HepG2 (cell line): Measurements from ENCODE around the gene TUBB. TPM values are rescaled to one million over a fixed set of nuclear protein-coding genes. Genes with fewer than 3 reads are reported as not detected.

Experiments
- ATF7-NPFF ChIP-seq: sonication (generic); formaldehyde crosslinking; IDR thresholded peaks from 2 replicates; pipeline ENCODE4 v1.8.1; 2023; ENCODE audit warnings: mild to moderate bottlenecking, low read depth, missing genetic modification reagents, moderate library complexity
- CBX5 ChIP-seq: sonication (generic); formaldehyde crosslinking; IDR thresholded peaks from 2 replicates; pipeline ENCODE4 v1.4.0; 2020; ENCODE audit warnings: missing genetic modification reagents, borderline replicate concordance
- FOXO1 ChIP-seq: sonication (generic); formaldehyde crosslinking; IDR thresholded peaks from 2 replicates; pipeline ENCODE4 v1.4.0; 2020; ENCODE audit warnings: missing genetic modification reagents
- JUNB ChIP-seq: sonication (generic); formaldehyde crosslinking; IDR thresholded peaks from 2 replicates; pipeline ENCODE4 v1.8.0; 2022; ENCODE audit warnings: missing genetic modification reagents, mild to moderate bottlenecking, borderline replicate concordance
- KDM6A ChIP-seq: IDR thresholded peaks from 2 replicates; pipeline ENCODE4 v1.6.1; 2016; ENCODE audit warnings: low read depth
- KMT2A ChIP-seq: sonication (generic); formaldehyde crosslinking; IDR thresholded peaks from 2 replicates; pipeline ENCODE4 v1.4.0; 2020; ENCODE audit warnings: missing genetic modification reagents
- POLR2A ChIP-seq, 2 experiments: IDR thresholded peaks; 2 replicates each; pipeline ENCODE4 v1.6.1; 2011; ENCODE audit warnings: low read depth in 2 of 2, low read length in 2 of 2, mild to moderate bottlenecking in 1 of 2, moderate library complexity in 1 of 2; ENCODE audit not compliant: insufficient read depth in 1 of 2
- ZNF136 ChIP-seq: sonication (generic); formaldehyde crosslinking; IDR thresholded peaks from 2 replicates; pipeline ENCODE4 v1.8.1; 2022; ENCODE audit warnings: low read depth, mild to moderate bottlenecking, moderate library complexity, missing genetic modification reagents
- ZNF549 ChIP-seq: sonication (generic); formaldehyde crosslinking; IDR thresholded peaks from 2 replicates; pipeline ENCODE4 v1.5.0; 2020; ENCODE audit warnings: missing genetic modification reagents
- polyA plus RNA-seq, 8 experiments: library from polyadenylated mRNA; depleted of rRNA in 3 of 8; stranded (reverse) in 7 of 8; unstranded in 1 of 8; fragments of >200 nt; fragmentation: Illumina TruSeq in 4 of 8; extraction: Trizol in 4 of 8; gene quantifications; 2 replicates each; pipeline versions ENCODE4 v1.2.1 to v1.2.3, GENCODE V29; 2011 to 2016; ENCODE audit warnings: low read depth in 4 of 8, missing spikeins in 1 of 8, mixed read lengths in 1 of 8; ENCODE audit not compliant: insufficient read depth in 1 of 8
- total RNA-seq, 5 experiments: library from RNA; depleted of rRNA; stranded (reverse); fragments of >200 nt; fragmentation: Illumina TruSeq; extraction: Trizol; gene quantifications; 2 replicates each; pipeline ENCODE4 v1.2.3, GENCODE V29; 2016; ENCODE audit warnings: low read depth in 1 of 5
- TF ChIP-seq, protein P1 (sequence below): sonication (generic); formaldehyde crosslinking; IDR thresholded peaks from 2 replicates; pipeline ENCODE4 v1.8.1; 2023; ENCODE audit warnings: mild to moderate bottlenecking, missing genetic modification reagents
- TF ChIP-seq, protein P2 (sequence below): sonication (generic); formaldehyde crosslinking; conservative IDR thresholded peaks from 2 replicates; pipeline ENCODE4 v1.8.1; 2023; ENCODE audit warnings: missing genetic modification reagents
- TF ChIP-seq, protein P3 (sequence below): sonication (generic); formaldehyde crosslinking; IDR thresholded peaks from 2 replicates; pipeline ENCODE4 v1.5.0; 2020; ENCODE audit warnings: mild to moderate bottlenecking, missing genetic modification reagents
- TF ChIP-seq, protein P4 (sequence below): sonication (generic); formaldehyde crosslinking; IDR thresholded peaks from 2 replicates; pipeline ENCODE4 v1.5.1; 2020; ENCODE audit warnings: mild to moderate bottlenecking, missing genetic modification reagents
- TF ChIP-seq, protein P5 (sequence below): sonication (generic); formaldehyde crosslinking; IDR thresholded peaks from 2 replicates; pipeline ENCODE4 v1.5.0; 2020; ENCODE audit warnings: mild to moderate bottlenecking, missing genetic modification reagents, borderline replicate concordance

Gene TUBB
- total and polyA plus RNA-seq, 2 of the 13 experiments (the other 11 are each of a cell fraction or from before 2014, with no cell fraction given) = 911 to 1,163 TPM

DNA sequence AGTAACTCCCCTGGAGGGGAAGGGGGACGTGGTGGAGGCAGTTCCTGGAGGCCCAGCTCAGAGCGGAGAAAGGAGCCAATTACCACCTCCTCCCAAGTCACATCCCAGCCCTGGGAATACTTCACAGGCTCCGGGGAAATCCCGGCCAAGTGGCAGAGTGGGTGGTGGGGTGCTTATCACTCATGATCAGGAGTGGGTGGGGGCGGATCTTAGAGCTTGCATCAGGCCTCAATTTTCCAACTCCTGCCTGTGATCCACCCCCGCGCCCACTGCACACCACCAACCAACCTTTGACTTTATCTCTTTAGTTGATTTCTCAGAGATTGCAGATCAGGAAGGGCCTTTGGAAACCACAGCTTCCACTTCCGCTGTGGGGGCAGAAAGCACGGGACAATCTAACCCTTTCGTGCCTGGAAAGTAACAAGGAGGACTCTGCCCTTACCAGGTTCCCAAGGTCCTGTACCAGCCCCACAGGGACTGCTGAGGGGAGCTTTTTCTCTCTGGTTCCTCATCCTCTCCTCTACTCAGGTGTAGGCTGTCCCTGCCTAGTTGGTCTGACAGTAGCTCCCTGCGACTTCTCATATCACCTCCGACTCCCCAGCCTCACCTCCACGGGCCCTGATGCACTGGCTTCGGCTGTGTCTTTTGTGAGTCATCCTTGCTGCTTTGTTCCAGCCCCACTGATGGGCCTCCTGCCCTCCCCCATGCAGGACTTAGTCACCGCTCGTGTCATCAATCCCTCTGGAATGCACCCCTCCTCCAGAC lies 49.1 kb downstream of the TUBB start (continued):
- TF ChIP-seq, protein P1, sequence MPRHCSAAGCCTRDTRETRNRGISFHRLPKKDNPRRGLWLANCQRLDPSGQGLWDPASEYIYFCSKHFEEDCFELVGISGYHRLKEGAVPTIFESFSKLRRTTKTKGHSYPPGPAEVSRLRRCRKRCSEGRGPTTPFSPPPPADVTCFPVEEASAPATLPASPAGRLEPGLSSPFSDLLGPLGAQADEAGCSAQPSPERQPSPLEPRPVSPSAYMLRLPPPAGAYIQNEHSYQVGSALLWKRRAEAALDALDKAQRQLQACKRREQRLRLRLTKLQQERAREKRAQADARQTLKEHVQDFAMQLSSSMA (CRISPR knock-in tag) = no peak
- TF ChIP-seq ZNF136 (CRISPR knock-in tag) = 0 out of 2 replicates have a peak, but pooled peaks have one; percentile 62
- TF ChIP-seq, protein P2, sequence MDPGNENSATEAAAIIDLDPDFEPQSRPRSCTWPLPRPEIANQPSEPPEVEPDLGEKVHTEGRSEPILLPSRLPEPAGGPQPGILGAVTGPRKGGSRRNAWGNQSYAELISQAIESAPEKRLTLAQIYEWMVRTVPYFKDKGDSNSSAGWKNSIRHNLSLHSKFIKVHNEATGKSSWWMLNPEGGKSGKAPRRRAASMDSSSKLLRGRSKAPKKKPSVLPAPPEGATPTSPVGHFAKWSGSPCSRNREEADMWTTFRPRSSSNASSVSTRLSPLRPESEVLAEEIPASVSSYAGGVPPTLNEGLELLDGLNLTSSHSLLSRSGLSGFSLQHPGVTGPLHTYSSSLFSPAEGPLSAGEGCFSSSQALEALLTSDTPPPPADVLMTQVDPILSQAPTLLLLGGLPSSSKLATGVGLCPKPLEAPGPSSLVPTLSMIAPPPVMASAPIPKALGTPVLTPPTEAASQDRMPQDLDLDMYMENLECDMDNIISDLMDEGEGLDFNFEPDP (CRISPR knock-in tag) = no peak
- TF ChIP-seq, protein P3, sequence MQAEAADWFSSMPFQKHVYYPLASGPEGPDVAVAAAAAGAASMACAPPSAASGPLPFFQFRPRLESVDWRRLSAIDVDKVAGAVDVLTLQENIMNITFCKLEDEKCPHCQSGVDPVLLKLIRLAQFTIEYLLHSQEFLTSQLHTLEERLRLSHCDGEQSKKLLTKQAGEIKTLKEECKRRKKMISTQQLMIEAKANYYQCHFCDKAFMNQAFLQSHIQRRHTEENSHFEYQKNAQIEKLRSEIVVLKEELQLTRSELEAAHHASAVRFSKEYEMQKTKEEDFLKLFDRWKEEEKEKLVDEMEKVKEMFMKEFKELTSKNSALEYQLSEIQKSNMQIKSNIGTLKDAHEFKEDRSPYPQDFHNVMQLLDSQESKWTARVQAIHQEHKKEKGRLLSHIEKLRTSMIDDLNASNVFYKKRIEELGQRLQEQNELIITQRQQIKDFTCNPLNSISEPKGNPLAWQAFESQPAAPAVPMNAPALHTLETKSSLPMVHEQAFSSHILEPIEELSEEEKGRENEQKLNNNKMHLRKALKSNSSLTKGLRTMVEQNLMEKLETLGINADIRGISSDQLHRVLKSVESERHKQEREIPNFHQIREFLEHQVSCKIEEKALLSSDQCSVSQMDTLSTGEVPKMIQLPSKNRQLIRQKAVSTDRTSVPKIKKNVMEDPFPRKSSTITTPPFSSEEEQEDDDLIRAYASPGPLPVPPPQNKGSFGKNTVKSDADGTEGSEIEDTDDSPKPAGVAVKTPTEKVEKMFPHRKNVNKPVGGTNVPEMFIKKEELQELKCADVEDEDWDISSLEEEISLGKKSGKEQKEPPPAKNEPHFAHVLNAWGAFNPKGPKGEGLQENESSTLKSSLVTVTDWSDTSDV = no peak
- peak; percentile 88 to 91 for TF ChIP-seq POLR2A (IDR thresholded peaks at IDR 0.05; ENCODE audit: insufficient read depth in 1 of 2, low read depth in 2 of 2, low read length in 2 of 2)
- peak; percentile 89 for TF ChIP-seq KDM6A
- peak; percentile 93; the same call in 1 of the 2 replicates for TF ChIP-seq CBX5
- no peak for TF ChIP-seq ZNF549
- TF ChIP-seq FOXO1 (CRISPR knock-in tag) = peak; percentile 79
- TF ChIP-seq KMT2A (CRISPR knock-in tag) = 0 out of 2 replicates have a peak, but pooled peaks have one; percentile 23
- no peak for TF ChIP-seq ATF7-NPFF (CRISPR knock-in tag)
- peak; percentile 99 for TF ChIP-seq JUNB
- TF ChIP-seq, protein P4, sequence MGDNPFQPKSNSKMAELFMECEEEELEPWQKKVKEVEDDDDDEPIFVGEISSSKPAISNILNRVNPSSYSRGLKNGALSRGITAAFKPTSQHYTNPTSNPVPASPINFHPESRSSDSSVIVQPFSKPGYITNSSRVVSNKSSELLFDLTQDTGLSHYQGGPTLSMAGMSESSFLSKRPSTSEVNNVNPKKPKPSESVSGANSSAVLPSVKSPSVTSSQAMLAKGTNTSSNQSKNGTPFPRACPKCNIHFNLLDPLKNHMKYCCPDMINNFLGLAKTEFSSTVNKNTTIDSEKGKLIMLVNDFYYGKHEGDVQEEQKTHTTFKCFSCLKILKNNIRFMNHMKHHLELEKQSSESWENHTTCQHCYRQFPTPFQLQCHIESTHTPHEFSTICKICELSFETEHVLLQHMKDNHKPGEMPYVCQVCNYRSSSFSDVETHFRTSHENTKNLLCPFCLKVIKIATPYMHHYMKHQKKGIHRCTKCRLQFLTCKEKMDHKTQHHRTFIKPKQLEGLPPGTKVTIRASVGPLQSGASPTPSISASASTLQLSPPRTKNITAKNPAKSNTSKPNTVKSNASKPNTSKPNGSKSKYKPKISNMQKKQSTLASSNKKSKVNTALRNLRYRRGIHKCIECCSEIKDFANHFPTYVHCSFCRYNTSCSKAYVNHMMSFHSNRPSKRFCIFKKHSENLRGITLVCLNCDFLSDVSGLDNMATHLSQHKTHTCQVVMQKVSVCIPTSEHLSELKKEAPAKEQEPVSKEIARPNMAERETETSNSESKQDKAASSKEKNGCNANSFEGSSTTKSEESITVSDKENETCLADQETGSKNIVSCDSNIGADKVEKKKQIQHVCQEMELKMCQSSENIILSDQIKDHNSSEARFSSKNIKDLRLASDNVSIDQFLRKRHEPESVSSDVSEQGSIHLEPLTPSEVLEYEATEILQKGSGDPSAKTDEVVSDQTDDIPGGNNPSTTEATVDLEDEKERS (CRISPR knock-in tag) = peak; percentile 88
- TF ChIP-seq, protein P5, sequence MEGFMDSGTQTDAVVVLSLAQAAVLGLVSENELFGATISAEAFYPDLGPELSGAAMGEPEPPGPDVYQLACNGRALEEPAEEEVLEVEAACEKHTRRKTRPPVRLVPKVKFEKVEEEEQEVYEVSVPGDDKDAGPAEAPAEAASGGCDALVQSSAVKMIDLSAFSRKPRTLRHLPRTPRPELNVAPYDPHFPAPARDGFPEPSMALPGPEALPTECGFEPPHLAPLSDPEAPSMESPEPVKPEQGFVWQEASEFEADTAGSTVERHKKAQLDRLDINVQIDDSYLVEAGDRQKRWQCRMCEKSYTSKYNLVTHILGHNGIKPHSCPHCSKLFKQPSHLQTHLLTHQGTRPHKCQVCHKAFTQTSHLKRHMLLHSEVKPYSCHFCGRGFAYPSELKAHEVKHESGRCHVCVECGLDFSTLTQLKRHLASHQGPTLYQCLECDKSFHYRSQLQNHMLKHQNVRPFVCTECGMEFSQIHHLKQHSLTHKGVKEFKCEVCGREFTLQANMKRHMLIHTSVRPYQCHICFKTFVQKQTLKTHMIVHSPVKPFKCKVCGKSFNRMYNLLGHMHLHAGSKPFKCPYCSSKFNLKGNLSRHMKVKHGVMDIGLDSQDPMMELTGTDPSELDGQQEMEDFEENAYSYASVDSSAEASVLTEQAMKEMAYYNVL = peak; percentile 91
